ENCODE data around the gene PODXL. TPM values are rescaled to one million over a fixed set of nuclear protein-coding genes. Genes with fewer than 3 reads are reported as not detected.

The PODXL gene
- total and polyA plus RNA-seq, 2 donors from 2014 or later: 114 to 150 TPM

GRCh38 chr7:131511774-131512535 is 44.5 kb downstream of the PODXL start:
- intact Hi-C loops (cut with DNase I): no loop called here
- peak overlapping the region in 1 of 2 donors; percentile 48 for H3K27ac ChIP-seq (ENCODE audit: low read depth in 2 of 2, low read length in 2 of 2)
- H3K36me3 ChIP-seq (ENCODE audit: control insufficient read depth in 2 of 3, insufficient read depth in 3 of 3, low read length in 3 of 3): peaks cover 0 to 4% (median 0%) of the 10 kb centered on the region in 3 donors
- no peak overlapping the region for H3K4me3 ChIP-seq (ENCODE audit: low read length in 3 of 3)
- H3K27me3 ChIP-seq (ENCODE audit: control insufficient read depth, insufficient read depth, low read length): no peaks in the 10 kb centered on the region
- TF ChIP-seq, protein P1, sequence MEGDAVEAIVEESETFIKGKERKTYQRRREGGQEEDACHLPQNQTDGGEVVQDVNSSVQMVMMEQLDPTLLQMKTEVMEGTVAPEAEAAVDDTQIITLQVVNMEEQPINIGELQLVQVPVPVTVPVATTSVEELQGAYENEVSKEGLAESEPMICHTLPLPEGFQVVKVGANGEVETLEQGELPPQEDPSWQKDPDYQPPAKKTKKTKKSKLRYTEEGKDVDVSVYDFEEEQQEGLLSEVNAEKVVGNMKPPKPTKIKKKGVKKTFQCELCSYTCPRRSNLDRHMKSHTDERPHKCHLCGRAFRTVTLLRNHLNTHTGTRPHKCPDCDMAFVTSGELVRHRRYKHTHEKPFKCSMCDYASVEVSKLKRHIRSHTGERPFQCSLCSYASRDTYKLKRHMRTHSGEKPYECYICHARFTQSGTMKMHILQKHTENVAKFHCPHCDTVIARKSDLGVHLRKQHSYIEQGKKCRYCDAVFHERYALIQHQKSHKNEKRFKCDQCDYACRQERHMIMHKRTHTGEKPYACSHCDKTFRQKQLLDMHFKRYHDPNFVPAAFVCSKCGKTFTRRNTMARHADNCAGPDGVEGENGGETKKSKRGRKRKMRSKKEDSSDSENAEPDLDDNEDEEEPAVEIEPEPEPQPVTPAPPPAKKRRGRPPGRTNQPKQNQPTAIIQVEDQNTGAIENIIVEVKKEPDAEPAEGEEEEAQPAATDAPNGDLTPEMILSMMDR (IDR thresholded peaks at IDR 0.05; ENCODE audit: borderline replicate concordance, extremely low read depth, insufficient read depth): no peak
- FAIRE-seq (no peak), DNase-seq (peak in 1 of 5 donors; percentile 41)
- no peak overlapping the region for H3K9ac ChIP-seq (ENCODE audit: low read length in 3 of 3)
- H3K9me3 ChIP-seq (ENCODE audit: control insufficient read depth in 2 of 3, insufficient read depth in 1 of 3, low read length in 3 of 3): no peaks in the 10 kb centered on the region
- peaks cover 0 to 17% (median 15%) of the 10 kb centered on the region in 3 donors for H3K4me1 ChIP-seq (ENCODE audit: control insufficient read depth in 2 of 3, insufficient read depth in 2 of 3, low read depth in 1 of 3, low read length in 3 of 3)

DNA sequence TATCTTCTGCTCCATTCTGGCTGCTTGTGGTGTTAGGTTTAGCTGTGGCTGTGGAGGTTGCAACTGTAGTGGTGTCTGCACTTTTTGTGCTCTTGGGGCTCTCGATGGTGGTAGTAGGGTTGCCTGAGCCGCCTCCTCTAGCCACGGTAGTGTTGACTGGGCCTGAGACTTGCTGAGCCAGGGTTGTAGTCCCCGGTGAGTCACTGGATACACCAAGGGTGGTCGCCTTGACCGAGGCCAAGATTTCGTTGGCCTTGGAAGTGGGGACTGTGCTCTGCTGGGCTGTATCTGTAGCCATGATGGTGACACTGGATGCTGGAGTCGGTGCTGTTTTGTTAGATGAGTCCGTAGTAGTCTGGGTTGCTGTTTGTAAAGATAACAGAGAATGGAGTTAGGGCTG is 45.4 kb downstream of the PODXL start:
- peak overlapping the region in 1 of 2 donors; percentile 16 for H3K27ac ChIP-seq (ENCODE audit: low read depth in 2 of 2, low read length in 2 of 2)

DNA sequence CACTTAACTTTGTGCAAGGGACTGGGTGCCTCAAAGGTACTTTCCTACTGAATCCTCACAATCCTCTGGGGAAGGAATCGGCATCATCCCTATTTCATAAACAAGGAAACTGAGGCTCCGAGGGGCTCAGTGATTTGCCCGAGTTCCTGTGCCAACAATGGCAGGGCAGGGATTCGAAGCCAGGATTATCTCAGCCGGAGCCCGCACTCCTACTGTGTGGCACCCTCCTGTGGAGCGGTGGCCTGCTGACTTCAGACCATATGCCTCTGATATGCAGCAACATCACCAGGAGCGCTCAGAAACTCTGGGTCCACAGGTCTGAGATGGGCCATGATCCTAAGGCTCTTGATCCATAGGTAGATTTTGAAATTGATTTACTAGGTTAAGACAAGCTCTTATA is 46.6 kb downstream of the PODXL start:
- Histone ChIP-seq H3K9ac (ENCODE audit: low read length in 3 of 3) (no peak overlapping the region), H3K4me3 (ENCODE audit: low read length in 3 of 3) (no peak overlapping the region), H3K36me3 (ENCODE audit: control insufficient read depth in 2 of 3, insufficient read depth in 3 of 3, low read length in 3 of 3) (peaks cover 0 to 4% (median under 1%) of the 10 kb centered on the region in 3 donors), H3K27ac (ENCODE audit: low read depth in 2 of 2, low read length in 2 of 2) (no peak overlapping the region), H3K27me3 (ENCODE audit: control insufficient read depth, insufficient read depth, low read length) (no peaks in the 10 kb centered on the region), H3K9me3 (ENCODE audit: control insufficient read depth in 2 of 3, insufficient read depth in 1 of 3, low read length in 3 of 3) (no peaks in the 10 kb centered on the region), H3K4me1 (ENCODE audit: control insufficient read depth in 2 of 3, insufficient read depth in 2 of 3, low read depth in 1 of 3, low read length in 3 of 3) (peaks cover 0 to 18% (median 17%) of the 10 kb centered on the region in 3 donors)
- TF ChIP-seq, protein P1 (IDR thresholded peaks at IDR 0.05; ENCODE audit: borderline replicate concordance, extremely low read depth, insufficient read depth): no peak
- FAIRE-seq (no peak), DNase-seq (no peak)
- intact Hi-C loops (cut with DNase I): loop anchor here (10.0 kb wide), 1 partner anchor 145 kb away; no protein-coding TSS in a partner anchor

More for the DNA sequence above, 45.4 kb downstream of the PODXL start:
- no peak overlapping the region for H3K9ac ChIP-seq (ENCODE audit: low read length in 3 of 3)
- peaks cover 0 to 17% (median 17%) of the 10 kb centered on the region in 3 donors for H3K4me1 ChIP-seq (ENCODE audit: control insufficient read depth in 2 of 3, insufficient read depth in 2 of 3, low read depth in 1 of 3, low read length in 3 of 3)
- intact Hi-C loops (cut with DNase I): no loop called here
- no peak overlapping the region for H3K4me3 ChIP-seq (ENCODE audit: low read length in 3 of 3)
- no peaks in the 10 kb centered on the region for H3K27me3 ChIP-seq (ENCODE audit: control insufficient read depth, insufficient read depth, low read length)
- DNase-seq: no peak
- H3K36me3 ChIP-seq (ENCODE audit: control insufficient read depth in 2 of 3, insufficient read depth in 3 of 3, low read length in 3 of 3): peaks cover 0 to 4% (median 0%) of the 10 kb centered on the region in 3 donors
- TF ChIP-seq, protein P1 (IDR thresholded peaks at IDR 0.05; ENCODE audit: borderline replicate concordance, extremely low read depth, insufficient read depth): no peak
- FAIRE-seq: no peak
- no peaks in the 10 kb centered on the region for H3K9me3 ChIP-seq (ENCODE audit: control insufficient read depth in 2 of 3, insufficient read depth in 1 of 3, low read length in 3 of 3)

Measured in kidney (tissue), 14 donors.